Activated T-cell treated with anti-CD3 and anti-CD28 coated beads for 24 hours (primary cell): ENCODE data around the gene CACNA2D3.
"Not testable (repeated sequence)": the region's sequence is repeated elsewhere in the genome, so short reads cannot be mapped to it uniquely, and the experiment has no call there.

Source experiments
- DNase-seq: peaks from one replicate; pipeline ENCODE4 v3.0.0-alpha.2; 2020; ENCODE audit warnings: low read depth

CACNA2D3 gene

GRCh38 chr3:54631516-54632325, 509.4 kb downstream of the CACNA2D3 start:
- no peak for DNase-seq

GRCh38 chr3:54632326-54632665, 509.9 kb downstream of the CACNA2D3 start:
- no peak for DNase-seq

GRCh38 chr3:54632834-54633233, 510.5 kb downstream of the CACNA2D3 start:
- DNase-seq = no peak

GRCh38 chr3:54633444-54634121, 511.2 kb downstream of the CACNA2D3 start:
- no peak for DNase-seq

- DNase-seq = no peak
These were observed 511.7 kb downstream of the CACNA2D3 start for GRCh38 chr3:54634122-54634469.

GRCh38 chr3:54639790-54640372, 517.5 kb downstream of the CACNA2D3 start:
- not testable (repeated sequence) for DNase-seq

GRCh38 chr3:54641226-54642014, 519.1 kb downstream of the CACNA2D3 start:
- no peak for DNase-seq

DNA sequence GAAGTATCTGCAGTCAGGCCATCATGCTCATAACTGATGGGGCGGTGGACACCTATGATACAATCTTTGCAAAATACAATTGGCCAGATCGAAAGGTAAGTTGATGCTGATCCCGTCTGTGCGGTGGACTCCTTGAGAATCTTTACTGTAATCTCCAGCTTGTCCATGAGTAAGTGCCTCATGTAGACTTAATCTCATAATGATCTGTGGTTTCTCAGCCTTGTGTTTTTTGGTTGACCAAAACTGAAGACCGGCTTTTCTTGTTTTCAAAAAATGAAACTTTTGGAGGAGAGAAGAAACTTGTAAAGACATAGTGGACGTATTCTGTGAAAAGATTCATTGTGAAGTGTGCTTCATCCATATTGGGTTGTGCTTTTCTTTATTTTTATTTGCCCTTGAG, 519.8 kb downstream of the CACNA2D3 start:
- no peak for DNase-seq

- no peak for DNase-seq
These were observed 525.4 kb downstream of the CACNA2D3 start for GRCh38 chr3:54647721-54648120.

DNA sequence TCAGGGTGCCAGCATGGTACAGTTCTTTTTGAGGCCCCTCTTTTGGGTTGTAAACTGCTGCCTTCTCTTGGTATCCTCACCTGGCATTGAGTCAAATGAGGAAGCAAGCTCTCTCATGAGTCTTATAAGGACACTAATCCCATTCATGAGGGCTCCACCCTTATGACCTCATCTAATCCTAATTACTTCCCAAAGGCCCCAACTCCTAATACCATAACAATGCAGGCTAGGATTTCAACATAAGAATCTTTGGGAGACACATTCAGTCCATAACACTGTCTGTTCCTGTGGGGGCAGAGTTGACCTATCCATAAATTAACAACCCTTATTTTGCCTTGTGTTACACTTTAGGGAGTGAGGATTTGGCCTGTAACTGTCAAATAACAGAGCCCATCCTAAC, 527.2 kb downstream of the CACNA2D3 start:
- DNase-seq = no peak

DNA sequence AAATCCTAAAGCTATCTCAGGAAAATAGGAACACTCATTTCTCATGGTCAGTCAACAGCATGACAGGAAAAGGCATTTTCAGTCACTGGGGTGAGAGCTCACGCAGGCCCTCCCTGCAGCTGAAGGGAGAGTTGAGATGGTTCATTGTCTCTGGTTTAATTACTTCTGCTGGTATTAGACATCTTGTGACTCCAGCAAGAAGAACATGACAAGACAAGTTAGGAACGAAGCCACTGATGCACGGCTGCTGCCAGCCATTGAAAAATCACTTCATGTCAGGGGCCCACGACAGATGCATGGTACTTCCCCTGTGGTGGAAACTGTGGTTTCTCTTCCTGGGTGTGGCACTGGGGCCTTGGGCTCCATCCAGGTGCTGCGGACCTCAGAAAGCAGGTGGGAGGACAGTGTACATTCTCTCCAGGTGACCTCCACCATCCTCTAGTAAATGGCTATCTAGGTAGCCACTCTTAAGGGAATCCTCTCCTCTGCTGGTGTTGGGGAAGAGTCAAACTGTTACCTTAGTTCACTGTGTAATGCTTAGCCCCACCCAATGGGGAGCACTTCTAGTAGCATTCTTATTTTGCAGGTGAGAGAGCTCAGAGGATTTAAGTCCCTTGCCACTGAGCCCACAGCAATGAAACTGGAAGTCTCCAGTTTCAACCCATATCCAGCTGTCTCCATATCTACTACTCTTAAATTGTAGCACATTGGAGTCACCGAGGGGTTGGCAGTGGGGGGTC, 531.3 kb downstream of the CACNA2D3 start:
- DNase-seq = no peak

DNA sequence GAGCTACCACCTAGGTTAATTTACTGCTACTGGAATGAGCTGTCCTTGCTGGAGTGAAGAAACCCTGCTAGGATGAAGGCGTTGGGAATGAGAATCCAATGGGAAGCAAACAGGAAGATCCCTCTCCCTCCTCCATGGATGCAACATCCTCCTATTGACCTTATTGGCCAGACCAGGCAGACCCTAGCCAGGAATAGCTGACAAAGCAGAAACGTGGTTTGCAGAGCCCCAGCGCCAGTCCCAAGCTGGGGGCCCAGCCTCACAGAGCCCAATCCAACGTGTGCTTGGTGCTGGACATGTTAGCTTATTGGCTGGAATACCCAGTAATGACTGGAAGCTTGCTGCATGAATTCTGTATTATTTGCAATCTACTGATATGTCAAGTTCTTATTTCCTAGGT, 532.4 kb downstream of the CACNA2D3 start:
- DNase-seq = no peak

GRCh38 chr3:54659347-54659746, 537.0 kb downstream of the CACNA2D3 start:
- no peak for DNase-seq

DNA sequence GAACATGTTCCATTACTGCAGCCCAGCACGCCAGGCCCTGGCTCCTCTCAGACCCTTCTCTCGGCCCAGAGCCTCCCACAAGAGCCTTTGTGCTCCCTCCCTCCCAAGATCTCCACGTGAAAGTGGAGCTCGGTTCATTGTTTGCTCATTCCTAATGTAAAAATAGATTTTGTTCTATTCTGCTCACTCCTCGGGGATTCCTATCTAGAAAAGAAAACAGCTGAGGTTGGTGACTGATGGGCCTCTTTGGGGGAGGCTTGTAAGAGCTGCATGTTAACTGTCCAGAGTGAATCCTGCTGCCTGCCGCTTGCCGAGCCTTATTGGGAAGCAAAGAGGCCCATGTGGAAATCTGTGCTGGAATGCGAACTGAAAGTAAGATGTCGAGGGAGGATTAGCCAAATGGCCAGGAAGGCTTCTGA, 538.4 kb downstream of the CACNA2D3 start:
- no peak for DNase-seq

DNA sequence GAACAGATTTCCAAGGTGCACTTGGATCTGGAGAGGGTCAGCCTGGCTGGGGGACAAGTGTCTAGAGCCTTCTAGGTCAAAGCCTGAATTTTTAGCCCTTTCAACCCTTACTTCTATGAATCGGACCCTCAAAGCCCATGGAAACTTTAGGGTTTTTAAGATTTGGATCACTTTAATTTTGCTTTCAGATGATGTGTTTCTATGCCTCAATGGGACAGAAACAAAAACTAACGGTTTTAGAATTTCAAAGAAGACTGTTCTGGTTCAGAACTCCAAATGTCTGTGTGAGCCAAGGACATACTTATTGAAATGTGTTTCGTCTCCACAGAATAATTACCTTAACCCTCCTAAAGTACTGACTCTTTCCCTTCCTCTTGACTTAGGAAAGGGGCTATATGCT, 538.8 kb downstream of the CACNA2D3 start:
- no peak for DNase-seq

- no peak for DNase-seq
These were observed 541.2 kb downstream of the CACNA2D3 start for GRCh38 chr3:54663501-54664011.

GRCh38 chr3:54665016-54665600, 542.8 kb downstream of the CACNA2D3 start:
- no peak for DNase-seq

GRCh38 chr3:54668236-54668635, 545.9 kb downstream of the CACNA2D3 start:
- no peak for DNase-seq

- DNase-seq = no peak
These were observed 548.0 kb downstream of the CACNA2D3 start for GRCh38 chr3:54670201-54671000.

DNA sequence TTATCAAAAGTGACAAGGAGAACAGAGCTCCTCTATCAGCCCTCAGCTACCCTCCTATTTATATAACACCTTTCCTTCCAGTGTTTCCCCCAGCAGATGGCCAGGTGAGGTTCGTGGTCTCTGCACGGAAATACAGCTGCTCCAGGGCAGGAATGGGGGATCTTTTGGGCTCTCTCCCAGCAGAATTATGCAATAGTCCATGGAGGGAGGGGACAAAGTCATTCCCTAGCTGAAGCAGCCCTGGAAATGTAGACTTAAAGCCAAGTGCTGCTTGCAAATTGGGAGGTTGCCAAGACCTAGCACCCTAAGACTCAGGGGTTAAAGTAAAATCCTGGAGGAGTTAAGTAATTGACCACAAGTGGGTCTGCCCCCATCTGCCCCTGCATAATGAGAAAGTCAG, 549.2 kb downstream of the CACNA2D3 start:
- DNase-seq = no peak
